Renal cortex interstitium (tissue), 11 donors: ENCODE data around the gene SMPD3. TPM values are rescaled to one million over a fixed set of nuclear protein-coding genes. Genes with fewer than 3 reads are reported as not detected.
A peak's percentile ranks its signal among the peaks of the same experiment; 100 is the strongest.

ENCODE experiments used
- DNase-seq, 11 donors: peaks; one replicate each; pipeline ENCODE4 v3.0.0-alpha.2; 2013; ENCODE audit warnings: low read depth in 9 of 11, low spot score in 4 of 11; ENCODE audit errors: extremely low read depth in 1 of 11
- polyA plus RNA-seq, 3 donors: library from polyadenylated mRNA; unstranded; fragments of 120-200 nt; gene quantifications; one replicate each; pipeline ENCODE4 v1.2.1, GENCODE V29; 2013; ENCODE audit not compliant: insufficient read length in 3 of 3

Gene SMPD3
- polyA plus RNA-seq, 3 donors = 0.96 to 2.5 (median 1.2) TPM

- no peak for DNase-seq
Measured at GRCh38 chr16:68366062-68366461, 82.2 kb downstream of the SMPD3 start.

GRCh38 chr16:68365167-68365817, 83.0 kb downstream of the SMPD3 start:
- no peak for DNase-seq

- DNase-seq = no peak
Measured at GRCh38 chr16:68364561-68364998, 83.7 kb downstream of the SMPD3 start.

GRCh38 chr16:68363658-68364521, 84.4 kb downstream of the SMPD3 start:
- DNase-seq = no peak

- peak in 1 of 11 donors; percentile 30 for DNase-seq
Measured at GRCh38 chr16:68362947-68363657, 85.2 kb downstream of the SMPD3 start.

- DNase-seq = no peak
Measured at GRCh38 chr16:68362262-68362913, 85.9 kb downstream of the SMPD3 start.

- no peak for DNase-seq
Measured at GRCh38 chr16:68361485-68361884, 86.8 kb downstream of the SMPD3 start.

GRCh38 chr16:68360956-68361355, 87.4 kb downstream of the SMPD3 start:
- DNase-seq = no peak

- no peak for DNase-seq
Measured at GRCh38 chr16:68360547-68360946, 87.8 kb downstream of the SMPD3 start.

GRCh38 chr16:68359398-68360191, 88.7 kb downstream of the SMPD3 start:
- DNase-seq = no peak

GRCh38 chr16:68358951-68359350, 89.4 kb downstream of the SMPD3 start:
- DNase-seq = no peak

GRCh38 chr16:68357923-68358322, 90.4 kb downstream of the SMPD3 start:
- no peak for DNase-seq

- no peak for DNase-seq
Measured at GRCh38 chr16:68357521-68357922, 90.8 kb downstream of the SMPD3 start.

- DNase-seq = no peak
Measured at GRCh38 chr16:68356919-68357286, 91.4 kb downstream of the SMPD3 start.

GRCh38 chr16:68356249-68356918, 91.9 kb downstream of the SMPD3 start:
- no peak for DNase-seq

- DNase-seq = no peak
Measured at GRCh38 chr16:68355447-68356248, 92.7 kb downstream of the SMPD3 start.

GRCh38 chr16:68354816-68355215, 93.5 kb downstream of the SMPD3 start:
- no peak for DNase-seq
